Liver (tissue), 9 donors: ENCODE measurements around the gene PIEZO1. TPM values are rescaled to one million over a fixed set of nuclear protein-coding genes. Genes with fewer than 3 reads are reported as not detected.

Source experiments
- DNase-seq: peaks from one replicate; pipeline ENCODE4 v3.0.0-alpha.2; 2017; ENCODE audit warnings: low spot score
- H3K27ac ChIP-seq, 2 donors: one replicate each; pipeline ENCODE4 v1.7.0; 2013; ENCODE audit warnings: inconsistent platforms in 2 of 2, low read length in 2 of 2, control low read depth in 1 of 2, low read depth in 1 of 2, mild to moderate bottlenecking in 1 of 2
- H3K27me3 ChIP-seq, 4 donors: one replicate each; pipeline versions ENCODE4 v1.6.1 to v1.7.0; 2013; ENCODE audit warnings: low read length in 3 of 4, inconsistent platforms in 1 of 4, mild to moderate bottlenecking in 1 of 4, moderate library complexity in 1 of 4; ENCODE audit not compliant: control insufficient read depth in 4 of 4, insufficient read depth in 4 of 4
- H3K36me3 ChIP-seq, 4 donors: one replicate each; pipeline versions ENCODE4 v1.6.1 to v1.7.0; 2013; ENCODE audit warnings: low read length in 3 of 4, mild to moderate bottlenecking in 3 of 4, low read depth in 1 of 4, moderate library complexity in 1 of 4; ENCODE audit not compliant: control insufficient read depth in 4 of 4, insufficient read depth in 3 of 4
- H3K4me1 ChIP-seq, 4 donors: one replicate each; pipeline versions ENCODE4 v1.6.1 to v1.7.0; 2013; ENCODE audit warnings: low read length in 3 of 4, mild to moderate bottlenecking in 3 of 4, moderate library complexity in 1 of 4; ENCODE audit not compliant: control insufficient read depth in 4 of 4, insufficient read depth in 4 of 4
- H3K4me3 ChIP-seq, 3 donors: one replicate each; pipeline versions ENCODE4 v1.6.1 to v1.7.0; 2013; ENCODE audit warnings: low read length in 3 of 3, control low read depth in 1 of 3, low read depth in 1 of 3, mild to moderate bottlenecking in 1 of 3
- H3K9ac ChIP-seq, 2 donors: one replicate each; pipeline ENCODE4 v1.7.0; 2013; ENCODE audit warnings: low read length in 2 of 2, mild to moderate bottlenecking in 2 of 2, moderate library complexity in 2 of 2, control low read depth in 1 of 2, low read depth in 1 of 2
- H3K9me3 ChIP-seq, 4 donors: one replicate each; pipeline versions ENCODE4 v1.6.1 to v1.7.0; 2013; ENCODE audit warnings: low read length in 3 of 4; ENCODE audit not compliant: control insufficient read depth in 4 of 4
- CTCF ChIP-seq: fragments of 150-350 bp; IDR thresholded peaks from 2 replicates; pipeline ENCODE4 v1.5.1; 2017; ENCODE audit warnings: improper control_type of control experiment, low read depth, low read length; ENCODE audit not compliant: missing input control
- EGR1 ChIP-seq, 2 donors: IDR thresholded peaks; 2 replicates each; pipeline ENCODE4 v1.6.1; 2016 to 2018; ENCODE audit warnings: antibody characterized with exemption in 2 of 2, low read depth in 2 of 2
- FOXA1 ChIP-seq: IDR thresholded peaks from 2 replicates; pipeline ENCODE4 v1.6.1; 2016; ENCODE audit warnings: antibody characterized with exemption
- FOXA2 ChIP-seq: IDR thresholded peaks from 2 replicates; pipeline ENCODE4 v1.6.1; 2016; ENCODE audit warnings: antibody characterized with exemption
- GABPA ChIP-seq, 2 donors: IDR thresholded peaks in 1 of 2; conservative IDR thresholded peaks in 1 of 2; 2 replicates each; pipeline ENCODE4 v1.6.1; 2016; ENCODE audit warnings: antibody characterized with exemption in 2 of 2, mild to moderate bottlenecking in 1 of 2, moderate library complexity in 1 of 2
- HNF4A ChIP-seq, 2 donors: conservative IDR thresholded peaks; 2 replicates each; pipeline ENCODE4 v1.6.1; 2016; ENCODE audit warnings: antibody characterized with exemption in 2 of 2, mild to moderate bottlenecking in 2 of 2
- HNF4G ChIP-seq: IDR thresholded peaks from 2 replicates; pipeline ENCODE4 v1.6.1; 2016; ENCODE audit warnings: antibody characterized with exemption
- JUND ChIP-seq, 2 donors: IDR thresholded peaks; 2 replicates each; pipeline ENCODE4 v1.6.1; 2016; ENCODE audit warnings: antibody characterized with exemption in 2 of 2
- MAX ChIP-seq: IDR thresholded peaks from 2 replicates; pipeline ENCODE4 v1.6.1; 2016; ENCODE audit warnings: antibody characterized with exemption
- NR2F2 ChIP-seq: IDR thresholded peaks from 2 replicates; pipeline ENCODE4 v1.6.1; 2016; ENCODE audit warnings: antibody characterized with exemption
- RAD21 ChIP-seq, 2 donors: IDR thresholded peaks; 2 replicates each; pipeline ENCODE4 v1.6.1; 2016; ENCODE audit warnings: antibody characterized with exemption in 2 of 2, mild to moderate bottlenecking in 2 of 2
- REST ChIP-seq: IDR thresholded peaks from 2 replicates; pipeline ENCODE4 v1.6.1; 2016; ENCODE audit warnings: antibody characterized with exemption, mild to moderate bottlenecking
- RXRA ChIP-seq, 2 donors: IDR thresholded peaks; 2 replicates each; pipeline ENCODE4 v1.6.1; 2017 to 2018; ENCODE audit warnings: antibody characterized with exemption in 2 of 2, mild to moderate bottlenecking in 1 of 2
- TAF1 ChIP-seq: conservative IDR thresholded peaks from 2 replicates; pipeline ENCODE4 v1.6.1; 2016; ENCODE audit warnings: antibody characterized with exemption, mild to moderate bottlenecking
- YY1 ChIP-seq: IDR thresholded peaks from 2 replicates; pipeline ENCODE4 v1.6.1; 2016; ENCODE audit warnings: antibody characterized with exemption, mild to moderate bottlenecking
- ZBTB33 ChIP-seq: IDR thresholded peaks from 2 replicates; pipeline ENCODE4 v1.6.1; 2016; ENCODE audit warnings: antibody characterized with exemption
- WGBS: extraction: QIAGEN DNeasy Blood & Tissue Kit; methylation state at CpG from one replicate; pipeline ENCODE4 v1.1.7; 2013; 5-methylcytosine and 5-hydroxymethylcytosine counted together
- polyA plus RNA-seq, 2 donors: library from polyadenylated mRNA; stranded (reverse) in 1 of 2; unstranded in 1 of 2; fragments of 200-250 nt in 1 of 2; fragments of >200 nt in 1 of 2; fragmentation: Nextera tagmentation in 1 of 2; extraction: Ambion mirVana in 1 of 2; gene quantifications; one replicate each; pipeline versions ENCODE4 v1.2.1 to v1.2.3, GENCODE V29; 2013 to 2015
- total RNA-seq, 2 donors: library from RNA; depleted of rRNA; stranded (reverse); fragments of >200 nt; gene quantifications; one replicate each; pipeline ENCODE4 v1.2.3, GENCODE V29; 2014
- donor health status: healthy.
- donor health status: healthy.
- donor health status: healthy.
- donor health status: healthy.
- donor health status: healthy.

The PIEZO1 gene
- total and polyA plus RNA-seq, 4 donors: 15.3 to 74.7 (median 59.2) TPM

GRCh38 chr16:88777471-88778270 lies 7.3 kb downstream of the PIEZO1 start:
- no peaks in the 10 kb centered on the region for H3K27me3 ChIP-seq
- no peak overlapping the region for H3K4me3 ChIP-seq
- no peaks in the 10 kb centered on the region for H3K9me3 ChIP-seq
- TF ChIP-seq HNF4A (conservative IDR thresholded peaks at IDR 0.05) (no peak), GABPA (IDR thresholded peaks at IDR 0.05 in 1 of 2, conservative IDR thresholded peaks at IDR 0.05 in 1 of 2) (no peak), CTCF (no peak), RXRA (IDR thresholded peaks at IDR 0.05) (no peak), EGR1 (IDR thresholded peaks at IDR 0.05; ENCODE audit: low read depth in 2 of 2) (no peak), NR2F2 (no peak), JUND (IDR thresholded peaks at IDR 0.05) (no peak), FOXA1 (no peak), REST (no peak), RAD21 (IDR thresholded peaks at IDR 0.05) (no peak), FOXA2 (no peak), YY1 (no peak), HNF4G (no peak), TAF1 (no peak)
- peaks cover 15 to 50% (median 25%) of the 10 kb centered on the region in 4 donors for H3K4me1 ChIP-seq
- 89% methylated on average over 34 of the region's 34 CpGs for WGBS
- H3K27ac ChIP-seq: no peak overlapping the region
- no peaks in the 10 kb centered on the region for H3K36me3 ChIP-seq
- DNase-seq: no peak
- no peak overlapping the region for H3K9ac ChIP-seq

- Histone ChIP-seq H3K4me1 (peaks cover 9 to 43% (median 17%) of the 10 kb centered on the region in 4 donors), H3K27ac (no peak overlapping the region), H3K9me3 (no peaks in the 10 kb centered on the region), H3K4me3 (no peak overlapping the region), H3K36me3 (no peaks in the 10 kb centered on the region), H3K27me3 (no peaks in the 10 kb centered on the region), H3K9ac (no peak overlapping the region)
- DNase-seq: no peak
- WGBS: 96% methylated on average over 18 of the region's 18 CpGs
- TF ChIP-seq NR2F2 (no peak), FOXA1 (no peak), REST (no peak), EGR1 (IDR thresholded peaks at IDR 0.05; ENCODE audit: low read depth in 2 of 2) (no peak), YY1 (no peak), FOXA2 (no peak), MAX (no peak), HNF4A (conservative IDR thresholded peaks at IDR 0.05) (no peak), CTCF (no peak), RXRA (IDR thresholded peaks at IDR 0.05) (no peak), ZBTB33 (no peak)
These were observed 9.2 kb downstream of the PIEZO1 start for GRCh38 chr16:88775825-88776224.
